A549 (cell line): ENCODE data around the gene RAB27A.

ENCODE experiments used
- CHD2 ChIP-seq: fragments of 150-350 bp; IDR thresholded peaks from 2 replicates; pipeline ENCODE4 v1.6.1; 2014; ENCODE audit warnings: low read length; ENCODE audit not compliant: partially characterized antibody
- CTCF ChIP-seq: fragments of >200 bp; sonication (Bioruptor Twin); formaldehyde crosslinking; IDR thresholded peaks from 3 replicates; pipeline ENCODE4 v1.5.1; 2016
- EHMT2 ChIP-seq: fragments of 200-600 bp; sonication (generic); IDR thresholded peaks from 2 replicates; pipeline ENCODE4 v1.6.1; 2016; ENCODE audit warnings: antibody characterized with exemption, low read depth, mild to moderate bottlenecking, moderate library complexity
- ELK1 ChIP-seq: fragments of 150-350 bp; IDR thresholded peaks from 2 replicates; pipeline ENCODE4 v1.6.1; 2014; ENCODE audit warnings: low read depth, mild to moderate bottlenecking, low read length
- EP300 ChIP-seq, 2 experiments: fragments of >200 bp; sonication (Bioruptor Twin); formaldehyde crosslinking; IDR thresholded peaks; 2 replicates in 1 of 2; 3 replicates in 1 of 2; pipeline ENCODE4 v1.6.1; 2016 to 2017
- JUN ChIP-seq, 2 experiments: fragments of >200 bp; sonication (Bioruptor Twin); formaldehyde crosslinking; IDR thresholded peaks; 2 replicates in 1 of 2; 3 replicates in 1 of 2; pipeline ENCODE4 v1.6.1; 2016 to 2017
- MYC ChIP-seq: IDR thresholded peaks from 2 replicates; pipeline ENCODE4 v1.6.1; 2012; ENCODE audit warnings: mild to moderate bottlenecking, inconsistent platforms, low read length, improper control_type of control experiment, borderline replicate concordance
- POLR2A ChIP-seq: IDR thresholded peaks from 2 replicates; pipeline ENCODE4 v1.6.1; 2012; ENCODE audit warnings: mild to moderate bottlenecking, low read length
- RAD21 ChIP-seq, 2 experiments: fragments of >200 bp in 1 of 2; sonication (Bioruptor Twin) in 1 of 2; formaldehyde crosslinking in 1 of 2; IDR thresholded peaks in 1 of 2; conservative IDR thresholded peaks in 1 of 2; 2 replicates in 1 of 2; 3 replicates in 1 of 2; pipeline ENCODE4 v1.6.1; 2012 to 2018; ENCODE audit warnings: inconsistent platforms in 1 of 2
- REST ChIP-seq: fragments of 200-600 bp; sonication (generic); IDR thresholded peaks from 2 replicates; pipeline ENCODE4 v1.6.1; 2016; ENCODE audit warnings: antibody characterized with exemption, mild to moderate bottlenecking, moderate library complexity
- USF2 ChIP-seq: fragments of 450-650 bp; IDR thresholded peaks from 2 replicates; pipeline ENCODE4 v1.6.1; 2014; ENCODE audit warnings: antibody characterized with exemption

DNA sequence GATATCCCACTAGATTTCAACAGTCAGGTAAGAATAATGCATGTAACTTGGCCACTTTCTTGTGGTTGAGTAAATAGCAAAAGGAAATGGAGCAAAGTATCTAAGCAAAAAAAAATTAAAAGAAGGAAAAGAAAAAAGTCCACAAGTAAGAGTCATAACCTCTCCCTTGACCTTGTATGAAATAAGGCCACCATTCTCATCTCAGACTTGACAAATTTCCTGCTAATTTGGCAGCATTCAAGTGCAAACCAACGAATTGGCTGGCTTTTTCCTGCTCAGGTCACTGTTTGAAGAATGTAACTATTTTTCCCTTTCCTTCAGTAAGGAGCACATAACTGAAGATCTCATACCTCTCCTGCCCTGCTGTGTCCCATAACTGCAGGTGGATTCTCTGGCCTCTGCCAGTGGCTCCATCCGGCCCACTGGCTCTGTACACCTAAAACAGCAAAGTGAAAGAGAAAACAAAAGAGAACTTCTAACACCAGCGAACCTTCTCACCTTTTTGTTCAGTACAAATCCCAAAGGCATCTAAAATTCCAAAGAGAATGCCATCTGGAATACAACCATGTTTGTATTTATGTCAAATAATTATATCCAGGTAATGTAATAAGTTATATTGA, 59.5 kb downstream of the RAB27A start:
- no peak for TF ChIP-seq EP300 (IDR thresholded peaks at IDR 0.05)
- no peak for TF ChIP-seq CTCF
- TF ChIP-seq REST = no peak
- no peak for TF ChIP-seq ELK1
- no peak for TF ChIP-seq JUN (IDR thresholded peaks at IDR 0.05)
- no peak for TF ChIP-seq POLR2A
- TF ChIP-seq MYC = no peak
- no peak for TF ChIP-seq EHMT2
- no peak for TF ChIP-seq CHD2
- TF ChIP-seq RAD21 (conservative IDR thresholded peaks at IDR 0.05 in 1 of 2, IDR thresholded peaks at IDR 0.05 in 1 of 2) = no peak
- no peak for TF ChIP-seq USF2
